Esophagus squamous epithelium (tissue), 5 donors: ENCODE measurements around the gene PDZD11. TPM values are rescaled to one million over a fixed set of nuclear protein-coding genes. Genes with fewer than 3 reads are reported as not detected.

ENCODE experiments used
- DNase-seq: peaks from one replicate; lab custom pipeline; 2025; lab: John Stamatoyannopoulos, UW
- H3K27ac ChIP-seq, 4 donors: fragments of 200-600 bp; sonication (generic); one replicate each; pipeline ENCODE4 v1.5.1; 2016 to 2019; ENCODE audit warnings: mild to moderate bottlenecking in 1 of 4
- H3K27me3 ChIP-seq, 4 donors: fragments of 200-600 bp; sonication (generic); 1 replicate in 3 of 4; 2 replicates in 1 of 4; pipeline versions ENCODE4 v1.5.1 to v1.6.0; 2017 to 2021; ENCODE audit warnings: antibody characterized with exemption in 1 of 4
- H3K36me3 ChIP-seq, 3 donors: fragments of 200-600 bp; sonication (generic); one replicate each; pipeline ENCODE4 v1.5.1; 2016 to 2019
- H3K4me1 ChIP-seq, 3 donors: fragments of 200-600 bp; sonication (generic); one replicate each; pipeline ENCODE4 v1.5.1; 2017 to 2019
- H3K4me3 ChIP-seq, 4 donors: fragments of 200-600 bp; sonication (generic); 1 replicate in 3 of 4; 2 replicates in 1 of 4; pipeline ENCODE4 v1.5.1; 2016 to 2019; ENCODE audit warnings: mild to moderate bottlenecking in 2 of 4, moderate library complexity in 1 of 4
- H3K9me3 ChIP-seq, 3 donors: fragments of 200-600 bp; sonication (generic); one replicate each; pipeline ENCODE4 v1.5.1; 2016 to 2019
- POLR2A ChIP-seq, 4 donors: fragments of 450-650 bp; IDR thresholded peaks; one replicate each; pipeline ENCODE4 v1.6.1; 2017; ENCODE audit warnings: antibody characterized with exemption in 4 of 4, mild to moderate bottlenecking in 4 of 4, moderate library complexity in 3 of 4
- WGBS, 2 donors: methylation state at CpG; one replicate each; pipeline ENCODE4 v1.1.5; 2018; 5-methylcytosine and 5-hydroxymethylcytosine counted together
- intact Hi-C: fragments of 100-400 bp; cut with DNase I; formaldehyde crosslinking; loops from one replicate; pipeline ENCODE4 v1.15.0; 2022
- small RNA-seq, 4 donors: library from RNA; depleted of rRNA; stranded (forward); fragments of <200 nt; gene quantifications; one replicate each; pipeline ENCODE3, GENCODE V24; 2016
- total RNA-seq, 4 donors: library from RNA; depleted of rRNA; stranded (reverse); fragments of >200 nt; gene quantifications; one replicate each; pipeline ENCODE4 v1.1.0, GENCODE V29; 2016
- TF ChIP-seq, protein P1 (sequence below), 6 experiments: fragments of 450-650 bp in 4 of 6; fragments of 200-600 bp in 2 of 6; sonication (generic) in 2 of 6; IDR thresholded peaks; one replicate each; pipeline ENCODE4 v1.5.1; 2016 to 2019; ENCODE audit warnings: antibody characterized with exemption in 6 of 6, mild to moderate bottlenecking in 4 of 6, moderate library complexity in 4 of 6
- donor health status: DM: yes; HTN: yes; CAD: no.

PDZD11 gene
- total RNA-seq, 4 donors from 2014 or later, result 26.3 to 39.2 (median 31.0) TPM

DNA sequence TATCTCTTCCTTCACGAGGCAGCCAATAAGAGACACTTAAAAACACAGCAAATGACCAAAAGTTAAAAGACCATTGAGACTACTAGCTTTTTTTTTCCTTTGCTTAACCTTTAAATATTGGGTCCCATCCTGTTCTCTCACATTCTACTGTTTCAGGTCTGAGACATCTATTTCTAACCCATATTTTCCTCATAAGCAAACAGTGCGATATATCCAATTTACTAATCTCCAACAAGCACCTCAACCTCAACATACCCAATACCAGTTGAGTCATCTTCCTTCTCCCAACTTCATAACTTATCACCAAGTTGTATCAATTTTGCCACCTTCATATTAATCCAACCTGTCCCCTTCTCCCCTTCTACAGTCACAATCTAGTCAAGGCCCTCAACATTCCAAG, 48.2 kb downstream of the PDZD11 start:
- intact Hi-C loops, result no loop called here
- TF ChIP-seq, protein P1, sequence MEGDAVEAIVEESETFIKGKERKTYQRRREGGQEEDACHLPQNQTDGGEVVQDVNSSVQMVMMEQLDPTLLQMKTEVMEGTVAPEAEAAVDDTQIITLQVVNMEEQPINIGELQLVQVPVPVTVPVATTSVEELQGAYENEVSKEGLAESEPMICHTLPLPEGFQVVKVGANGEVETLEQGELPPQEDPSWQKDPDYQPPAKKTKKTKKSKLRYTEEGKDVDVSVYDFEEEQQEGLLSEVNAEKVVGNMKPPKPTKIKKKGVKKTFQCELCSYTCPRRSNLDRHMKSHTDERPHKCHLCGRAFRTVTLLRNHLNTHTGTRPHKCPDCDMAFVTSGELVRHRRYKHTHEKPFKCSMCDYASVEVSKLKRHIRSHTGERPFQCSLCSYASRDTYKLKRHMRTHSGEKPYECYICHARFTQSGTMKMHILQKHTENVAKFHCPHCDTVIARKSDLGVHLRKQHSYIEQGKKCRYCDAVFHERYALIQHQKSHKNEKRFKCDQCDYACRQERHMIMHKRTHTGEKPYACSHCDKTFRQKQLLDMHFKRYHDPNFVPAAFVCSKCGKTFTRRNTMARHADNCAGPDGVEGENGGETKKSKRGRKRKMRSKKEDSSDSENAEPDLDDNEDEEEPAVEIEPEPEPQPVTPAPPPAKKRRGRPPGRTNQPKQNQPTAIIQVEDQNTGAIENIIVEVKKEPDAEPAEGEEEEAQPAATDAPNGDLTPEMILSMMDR (IDR thresholded peaks at IDR 0.05), result no peak
- TF ChIP-seq POLR2A (IDR thresholded peaks at IDR 0.05), result no peak
- no peaks in the 10 kb centered on the region for H3K36me3 ChIP-seq
- H3K27me3 ChIP-seq, result no peaks in the 10 kb centered on the region
- DNase-seq, result no peak
- WGBS, 2 donors, result 73 to 88% methylated on average over 2 of the region's 2 CpGs
- no peak overlapping the region for H3K4me3 ChIP-seq
- no peak overlapping the region for H3K27ac ChIP-seq
- no peaks in the 10 kb centered on the region for H3K4me1 ChIP-seq
- no peaks in the 10 kb centered on the region for H3K9me3 ChIP-seq

DNA sequence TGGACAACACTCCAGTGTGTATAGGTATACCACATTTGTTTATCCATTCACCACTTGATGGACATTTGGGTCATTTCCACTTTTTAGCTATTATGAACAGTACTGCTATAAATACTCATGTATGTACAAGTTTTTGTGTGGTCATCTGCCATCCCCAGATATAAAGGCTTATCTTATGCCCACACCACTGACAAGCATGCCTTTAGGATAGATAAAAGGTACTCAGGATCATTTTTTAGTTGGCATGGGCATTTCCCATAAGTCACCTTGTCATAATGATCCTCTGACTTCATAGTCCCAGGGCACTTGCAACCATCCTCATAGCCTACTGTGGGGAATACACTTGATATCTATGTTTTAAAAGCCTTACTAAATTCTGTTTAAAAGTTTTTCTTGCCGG, 49.0 kb downstream of the PDZD11 start:
- 83% methylated on average over 1 of the region's 1 CpG; no CpG with 5 or more reads in 1 of the 2 donors for WGBS, 2 donors
- intact Hi-C loops, result no loop called here

More for the DNA sequence above, 49.0 kb downstream of the PDZD11 start:
- Histone ChIP-seq H3K9me3 (no peaks in the 10 kb centered on the region), H3K36me3 (no peaks in the 10 kb centered on the region), H3K27ac (no peak overlapping the region), H3K4me3 (no peak overlapping the region), H3K27me3 (no peaks in the 10 kb centered on the region), H3K4me1 (no peaks in the 10 kb centered on the region)
- TF ChIP-seq, protein P1 (IDR thresholded peaks at IDR 0.05), result no peak
- no peak for TF ChIP-seq POLR2A (IDR thresholded peaks at IDR 0.05)
- no peak for DNase-seq

Small RNAs within 50 kb of the gene (small RNA-seq; reads per million reads assigned to genes)
- 0 to 0.68 (median 0.39) reads per million in 4 donors for gene RNA5SP507

Other genes starting within 250 kb of the PDZD11 start
- not detected for gene AWAT2, start 240.0 kb downstream of the PDZD11 start, total RNA-seq
- gene OTUD6A, start 227.5 kb downstream of the PDZD11 start, total RNA-seq, result not detected
- gene IGBP1, start 156.5 kb downstream of the PDZD11 start, total RNA-seq, result 10 to 100 TPM; 26.5 to 66.0 (median 45.6) TPM
- gene DGAT2L6, start 112.4 kb downstream of the PDZD11 start, total RNA-seq, result not detected
- gene AWAT1, start 55.3 kb downstream of the PDZD11 start, total RNA-seq, result not detected
- gene P2RY4, start 29.7 kb downstream of the PDZD11 start, total RNA-seq, result under 1 TPM in 1 of 4 donors, not detected in 3; 0.95 TPM
- gene ARR3, start 21.6 kb downstream of the PDZD11 start, total RNA-seq, result not detected
- not detected for gene RAB41, start 7.8 kb downstream of the PDZD11 start, total RNA-seq
- 10 to 100 TPM in 1 of 4 donors, 1 to 10 TPM in 3; 2.5 to 11.0 (median 4.4) TPM for gene KIF4A, start 177 bp upstream of the PDZD11 start, total RNA-seq
- 1 to 10 TPM in 2 of 4 donors, not detected in 2; 1.3 to 2.3 TPM for gene GDPD2, start 133.4 kb upstream of the PDZD11 start, total RNA-seq
- gene DLG3, start 154.9 kb upstream of the PDZD11 start, total RNA-seq, result 10 to 100 TPM; 20.8 to 36.7 (median 28.3) TPM